ENCODE data around the gene SLC12A7.
A peak's percentile ranks its signal among the peaks of the same experiment; 100 is the strongest.

The SLC12A7 gene

DNA sequence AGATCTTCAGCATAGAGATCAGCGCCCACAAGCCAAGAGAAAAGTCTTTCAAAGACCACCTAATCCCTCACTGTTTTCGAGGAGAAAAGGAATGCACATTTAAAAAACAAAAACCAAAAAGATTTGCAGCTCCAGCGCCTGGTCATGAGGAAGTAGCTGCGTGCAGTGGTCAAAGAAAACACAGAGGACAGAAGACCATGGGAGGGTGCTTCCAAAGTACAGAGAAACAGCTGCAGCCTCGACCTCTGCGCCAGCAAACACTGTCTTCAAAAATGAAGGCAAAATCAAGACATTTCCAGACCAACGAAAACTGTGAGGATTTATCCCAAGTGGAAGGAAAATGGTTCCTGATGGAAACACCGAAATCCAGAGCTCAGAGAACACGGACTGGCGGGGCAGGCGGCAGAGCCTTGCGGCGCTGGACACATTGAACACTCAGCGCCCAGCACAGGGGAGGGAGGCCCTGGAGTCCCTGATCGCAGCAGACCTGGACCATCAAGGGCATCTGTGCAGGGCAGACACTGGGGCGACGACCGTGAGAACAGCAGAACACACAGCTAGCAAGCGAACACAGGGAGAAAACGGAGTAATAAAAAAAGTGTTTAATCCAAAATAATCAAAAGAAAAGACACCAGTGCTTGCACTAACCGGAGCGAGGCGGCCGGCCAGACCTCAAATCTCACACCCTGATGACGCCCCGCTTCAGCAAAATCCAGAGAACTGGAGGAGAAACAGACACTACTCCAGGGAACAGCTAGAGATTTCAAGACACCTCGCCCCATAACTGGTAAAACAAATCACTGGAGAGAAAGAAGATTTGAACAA lies 12.6 kb upstream of the SLC12A7 start:
- no peak for DNase-seq

DNA sequence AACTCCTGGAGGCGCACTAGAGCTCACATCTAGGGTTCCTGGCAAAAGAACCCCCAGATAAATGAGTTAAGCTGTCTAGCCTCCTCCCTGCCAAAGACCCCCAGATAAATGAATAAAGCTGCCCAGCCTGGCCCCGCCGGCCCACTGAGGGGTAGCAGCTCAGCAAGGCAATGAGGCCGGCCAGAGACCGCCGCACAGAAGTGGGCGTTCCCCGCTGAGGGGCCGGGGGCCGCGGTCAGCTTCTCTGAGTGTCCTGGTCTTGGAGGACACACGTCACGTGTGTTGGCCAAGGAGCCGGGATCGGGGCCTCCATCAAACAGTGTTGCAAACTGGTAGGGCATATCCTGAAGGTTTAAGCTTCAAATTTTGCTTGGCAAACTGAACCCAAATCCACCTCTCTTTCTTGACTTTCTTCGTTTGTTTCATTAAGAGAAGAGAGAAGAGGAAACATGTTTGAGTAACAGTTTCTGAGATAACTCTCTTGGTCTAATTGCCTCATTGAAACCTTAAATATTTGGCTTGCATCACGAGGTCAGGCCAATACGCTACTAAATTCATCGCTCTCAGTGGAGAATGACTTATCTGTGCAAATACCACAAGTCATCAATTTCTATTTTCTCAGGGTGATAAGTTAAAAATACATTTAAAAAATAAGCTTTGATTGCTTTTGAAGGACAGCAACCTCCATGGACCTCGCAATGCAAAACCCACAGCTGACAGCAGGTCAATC lies 11.7 kb upstream of the SLC12A7 start:
- no peak for DNase-seq

DNA sequence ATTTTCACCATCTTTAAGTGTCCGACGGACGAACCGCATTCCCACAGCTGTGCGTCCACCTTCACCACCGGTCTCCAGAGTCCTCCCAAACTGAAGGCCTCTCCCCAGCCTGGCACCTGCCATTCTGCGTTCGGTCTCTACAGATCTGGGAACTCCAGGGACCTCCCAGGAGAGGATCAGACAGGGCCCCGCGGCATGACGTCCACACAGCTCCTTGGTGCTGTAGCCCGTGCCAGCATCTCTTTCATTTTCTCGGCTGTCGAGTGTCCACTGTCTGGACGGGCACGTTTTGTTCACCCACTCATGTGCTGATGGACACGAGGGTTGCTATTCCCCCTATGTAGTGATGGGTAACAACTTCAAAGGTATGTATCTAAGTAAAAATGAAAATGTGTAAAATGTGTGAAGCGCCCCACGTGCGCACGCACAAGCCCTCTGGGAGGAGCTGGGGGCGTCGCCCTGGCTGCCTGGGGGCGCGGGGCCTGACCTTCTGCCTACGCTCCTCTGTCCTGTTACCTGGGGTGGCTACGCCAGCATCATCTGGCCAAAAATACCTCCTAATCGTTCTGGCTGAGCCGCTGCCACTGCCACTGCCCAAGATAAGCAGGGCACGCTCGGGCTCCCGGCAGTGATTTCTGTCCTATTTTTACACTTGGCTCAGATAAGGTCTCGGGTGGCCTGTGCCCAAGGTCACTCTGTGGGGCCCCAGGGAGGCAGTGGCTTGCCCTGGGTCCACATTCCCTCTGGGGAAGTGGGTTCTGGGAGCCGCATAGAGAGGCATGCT lies 10.8 kb upstream of the SLC12A7 start:
- DNase-seq: no peak

DNA sequence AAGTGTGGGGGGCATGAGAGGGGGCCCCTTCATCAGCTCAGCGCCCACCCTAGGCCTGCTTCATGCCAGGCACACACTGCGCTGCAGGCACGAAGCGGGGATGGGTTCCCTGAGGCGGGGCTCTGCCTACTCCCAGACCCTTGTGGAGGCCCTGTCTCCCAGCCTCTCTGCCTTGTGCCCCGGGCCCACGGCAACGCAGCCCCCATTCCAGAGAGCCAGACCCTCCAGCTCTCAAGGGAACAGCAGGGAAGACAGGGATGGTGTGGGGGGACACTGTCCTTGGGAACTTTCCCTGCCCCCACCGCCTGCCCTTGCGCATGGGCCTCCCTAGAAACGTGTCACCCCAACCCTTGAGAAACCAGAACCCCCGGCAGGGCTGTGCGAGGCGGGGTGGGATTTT lies 10.0 kb upstream of the SLC12A7 start:
- no peak for DNase-seq

DNA sequence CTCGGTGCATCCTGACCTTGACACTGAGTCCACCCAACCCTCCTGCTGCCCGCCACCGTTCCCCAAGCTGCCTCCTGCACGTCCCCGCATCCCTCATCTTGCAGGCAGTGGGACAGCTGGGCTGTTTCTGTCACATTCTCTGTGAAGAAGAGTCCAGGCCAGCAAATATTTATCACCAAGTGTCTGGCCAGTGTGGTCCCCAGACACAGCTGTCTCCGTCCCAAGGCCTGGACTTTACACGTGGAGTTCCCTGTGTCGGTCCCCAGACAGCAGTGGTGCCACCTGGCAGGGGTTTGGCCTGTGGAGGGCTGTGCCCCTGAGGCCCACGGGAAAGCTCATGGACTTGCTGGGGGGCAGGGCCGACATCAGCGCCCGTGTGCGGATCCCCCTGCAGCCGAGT lies 9.2 kb upstream of the SLC12A7 start:
- DNase-seq: no peak

DNA sequence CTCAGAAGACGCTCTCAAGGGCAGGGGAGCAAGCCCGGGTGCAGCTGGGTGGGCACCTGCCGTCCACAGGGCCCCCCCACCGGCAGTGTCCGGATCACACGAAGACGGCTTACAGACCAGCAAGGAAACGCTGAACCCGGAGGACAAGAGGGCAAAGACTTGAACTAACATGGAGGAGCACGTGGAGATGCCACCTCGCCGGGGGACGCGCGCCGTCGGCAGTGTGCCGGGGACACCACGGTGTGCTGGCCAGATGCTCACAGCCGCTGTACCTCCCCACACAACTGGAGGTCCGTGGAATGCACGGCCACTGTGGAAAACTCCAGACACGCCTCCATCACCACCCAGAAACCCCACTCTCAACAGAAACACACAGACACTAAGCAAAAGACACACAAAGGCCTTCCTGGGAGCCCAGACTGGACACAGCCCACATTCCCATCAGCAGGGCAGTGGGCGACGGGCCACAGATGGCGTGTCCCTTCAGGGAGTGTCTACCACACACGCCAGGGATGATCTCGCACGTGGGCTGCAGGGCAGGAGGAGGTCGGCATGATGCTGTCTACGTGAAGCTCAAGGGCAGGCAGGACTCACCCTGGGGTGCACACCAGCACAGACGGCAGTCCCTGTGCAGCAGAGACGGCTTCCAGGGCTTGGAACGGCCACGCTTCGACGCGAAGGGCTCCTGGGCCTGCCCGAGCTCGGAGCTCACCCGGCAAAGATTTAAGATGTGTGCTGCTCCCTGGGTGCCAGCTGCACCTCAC lies 8.6 kb upstream of the SLC12A7 start:
- no peak for DNase-seq

DNA sequence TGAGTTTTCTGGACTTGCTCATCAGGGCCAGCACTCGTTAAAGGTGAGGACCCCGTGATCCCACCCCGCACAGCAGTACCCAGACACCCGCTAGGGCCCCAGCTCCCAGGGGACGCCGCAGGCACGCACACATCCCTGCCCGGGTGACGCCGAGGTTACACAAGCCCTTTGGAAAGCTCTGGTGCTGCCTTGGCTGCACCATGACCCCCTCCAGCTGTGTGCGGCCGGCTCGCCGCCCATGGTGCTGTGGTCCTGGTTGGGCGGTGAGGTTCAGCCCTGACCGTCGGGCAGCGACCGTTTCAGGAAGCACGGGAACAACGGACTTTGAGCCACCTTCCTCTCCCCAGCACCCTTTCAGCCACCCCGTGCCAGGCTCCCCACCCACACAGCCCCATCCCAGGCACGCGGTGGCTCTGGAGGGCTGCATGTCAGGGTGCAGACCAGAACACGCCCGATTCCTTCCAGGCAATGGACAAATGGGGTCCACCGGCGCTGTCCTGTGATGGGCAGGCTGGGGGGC lies 7.5 kb upstream of the SLC12A7 start:
- DNase-seq: no peak

DNA sequence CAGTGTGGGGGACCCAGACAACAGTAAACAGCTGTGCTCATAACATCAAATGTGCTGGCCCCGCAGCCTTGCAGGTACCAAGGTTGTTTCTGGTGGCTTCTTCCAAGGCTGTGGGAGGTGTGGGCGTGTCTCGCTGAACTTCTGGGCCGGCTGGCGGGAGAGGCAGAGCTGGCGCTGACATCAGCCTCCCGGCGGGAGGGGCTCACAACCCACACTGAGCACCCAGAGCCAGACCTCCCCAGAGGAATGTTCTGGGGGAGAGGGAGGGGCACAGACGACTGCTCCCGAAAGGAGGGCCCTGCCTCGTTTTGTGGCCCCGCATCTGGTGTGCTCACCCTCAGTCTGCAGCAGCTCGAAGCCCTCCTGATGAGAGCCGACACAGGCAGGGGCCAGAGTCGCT lies 6.9 kb upstream of the SLC12A7 start:
- DNase-seq: no peak

DNA sequence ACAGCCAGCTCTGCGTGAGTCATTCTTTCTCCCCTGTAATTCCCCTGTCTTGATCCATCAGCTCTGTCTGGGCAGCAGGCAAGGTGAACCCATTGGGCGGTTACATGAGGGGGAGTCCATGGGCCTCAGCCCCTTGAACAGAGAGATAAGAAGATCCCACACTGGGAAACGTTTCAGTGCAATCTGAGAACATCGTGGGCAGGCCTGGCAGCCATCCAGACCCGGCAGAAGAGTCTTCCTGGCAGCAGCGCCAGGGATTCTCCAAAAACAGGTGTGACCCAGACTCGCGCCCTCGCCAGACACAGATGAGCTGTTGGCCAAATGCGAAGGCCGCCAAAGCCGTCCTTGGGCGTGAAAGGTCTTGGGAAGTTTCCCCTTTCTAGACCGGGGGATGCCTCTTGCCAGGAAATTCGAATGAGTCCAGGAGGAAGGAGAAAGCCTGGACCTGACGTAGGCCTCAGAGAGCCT lies 6.4 kb upstream of the SLC12A7 start:
- DNase-seq: no peak

DNA sequence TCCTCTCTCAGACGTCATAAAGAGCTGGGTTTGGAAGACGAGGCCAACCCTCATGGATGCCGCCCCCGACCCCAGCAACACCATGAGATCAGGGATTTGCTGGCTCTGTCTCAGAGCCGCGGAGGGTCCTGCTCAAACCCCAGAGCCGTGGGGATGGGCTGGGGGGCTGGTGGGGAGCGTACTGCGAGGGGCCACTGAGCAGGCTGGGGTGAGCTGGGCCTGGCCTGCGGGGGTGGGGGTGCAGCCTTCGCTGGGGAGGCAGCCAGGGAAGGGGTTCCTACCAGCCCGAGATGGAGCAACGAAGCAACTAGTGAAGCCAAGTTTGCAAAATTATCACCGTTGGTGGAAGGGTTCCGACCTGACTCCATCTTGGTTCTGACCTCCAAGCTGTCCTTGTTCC lies 5.1 kb upstream of the SLC12A7 start:
- DNase-seq: no peak

DNA sequence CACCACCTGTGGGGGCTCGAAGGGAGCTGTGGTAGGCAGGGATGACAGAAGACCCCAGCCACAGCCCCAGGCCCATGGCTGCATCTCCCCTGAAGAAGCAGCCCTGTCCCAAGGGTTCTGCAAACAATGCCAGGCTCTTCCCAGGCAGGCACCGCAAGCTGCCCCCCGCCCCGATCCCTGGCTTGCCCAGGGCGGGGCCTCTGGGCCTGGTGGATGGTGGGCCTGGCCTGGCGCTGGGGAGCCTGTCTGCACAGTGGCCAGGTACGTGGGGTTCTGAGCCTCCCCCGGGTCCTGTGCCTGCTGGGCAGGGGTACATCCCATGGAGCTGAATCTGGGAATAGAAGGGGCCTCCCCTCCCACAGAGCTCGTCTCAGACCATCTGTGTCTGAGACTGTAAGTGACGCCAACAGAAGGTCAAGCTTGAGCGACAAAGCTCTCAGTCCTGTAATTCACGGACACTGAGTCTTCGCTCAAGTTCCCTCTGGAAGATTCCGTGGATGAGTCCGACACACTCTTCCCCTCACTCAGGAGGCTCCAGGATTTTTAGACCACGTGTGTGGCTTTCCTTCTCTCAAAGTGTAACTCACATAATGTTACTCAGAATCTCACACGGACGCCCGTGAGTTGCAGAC lies 4.4 kb upstream of the SLC12A7 start:
- no peak for DNase-seq

DNA sequence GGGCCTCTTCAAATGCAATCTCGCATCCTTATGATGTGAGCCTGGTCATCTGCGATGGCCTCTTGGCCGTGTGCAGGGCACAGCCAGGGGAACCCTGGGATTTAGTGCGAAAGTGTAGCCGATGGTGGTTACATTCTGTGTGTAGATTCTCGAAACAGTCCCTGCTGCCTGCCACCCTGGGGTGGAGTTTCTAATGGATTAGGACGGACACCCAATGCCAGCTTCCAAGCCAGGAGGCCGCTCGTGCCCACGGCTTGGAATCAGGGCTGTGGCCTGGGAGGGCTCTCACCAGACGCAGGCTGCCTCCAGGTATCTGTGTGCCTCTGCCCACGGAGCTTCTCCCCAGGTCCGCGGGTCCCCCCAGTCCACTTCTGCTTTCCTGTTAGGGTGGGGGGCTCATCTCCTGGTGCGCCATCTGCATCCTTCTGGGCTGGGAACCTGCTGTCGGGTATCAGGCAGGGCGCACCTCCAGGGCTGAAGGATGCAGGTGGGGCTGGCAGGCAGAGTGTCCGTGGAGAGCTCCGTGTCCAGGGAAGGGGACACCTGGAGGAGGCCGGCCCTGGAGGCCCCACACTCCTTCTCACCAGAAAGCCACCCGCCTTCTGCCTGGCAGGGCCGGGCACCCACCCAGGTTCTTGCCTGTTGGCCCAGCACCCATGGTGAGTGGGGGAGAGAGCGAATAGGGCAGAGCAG lies 3.4 kb upstream of the SLC12A7 start:
- no peak for DNase-seq

DNA sequence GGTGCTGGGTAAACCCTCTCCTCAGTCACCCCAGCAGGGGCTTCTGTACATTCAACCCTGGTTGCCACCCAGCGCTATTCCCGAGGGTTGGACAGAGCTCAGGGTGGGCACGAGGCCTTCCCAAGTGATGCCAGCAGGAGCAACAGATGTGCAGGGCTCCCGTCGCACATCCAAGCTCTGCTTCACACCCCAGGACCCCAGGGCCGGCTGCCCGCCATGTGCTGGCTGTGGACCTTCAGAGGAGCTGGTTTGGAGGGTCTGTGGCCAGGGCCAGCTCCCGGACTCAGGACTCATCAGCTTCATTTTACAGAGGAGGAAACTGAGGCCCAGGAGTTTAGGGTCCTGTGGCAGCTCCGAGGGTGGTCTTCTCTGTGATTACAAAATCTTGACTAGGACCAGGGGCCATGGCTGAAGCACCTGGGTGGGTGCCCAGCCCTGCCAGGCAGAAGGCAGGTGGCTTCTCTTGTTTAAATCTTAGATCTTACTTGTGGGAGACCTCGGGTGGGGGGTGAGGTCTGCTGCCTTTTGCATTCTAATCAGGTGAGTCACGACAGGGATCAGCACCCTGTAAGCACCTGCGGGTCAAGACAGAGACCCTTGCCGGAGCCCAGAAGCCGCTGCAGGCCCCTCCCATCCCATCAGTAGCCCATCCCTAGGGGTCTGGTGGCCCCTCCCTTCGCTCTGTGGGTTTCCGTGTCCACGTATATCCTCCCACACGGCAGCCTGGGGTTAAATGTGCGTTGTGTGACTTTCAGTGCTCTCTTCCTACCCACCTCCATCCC lies 2.1 kb upstream of the SLC12A7 start:
- DNase-seq: no peak

DNA sequence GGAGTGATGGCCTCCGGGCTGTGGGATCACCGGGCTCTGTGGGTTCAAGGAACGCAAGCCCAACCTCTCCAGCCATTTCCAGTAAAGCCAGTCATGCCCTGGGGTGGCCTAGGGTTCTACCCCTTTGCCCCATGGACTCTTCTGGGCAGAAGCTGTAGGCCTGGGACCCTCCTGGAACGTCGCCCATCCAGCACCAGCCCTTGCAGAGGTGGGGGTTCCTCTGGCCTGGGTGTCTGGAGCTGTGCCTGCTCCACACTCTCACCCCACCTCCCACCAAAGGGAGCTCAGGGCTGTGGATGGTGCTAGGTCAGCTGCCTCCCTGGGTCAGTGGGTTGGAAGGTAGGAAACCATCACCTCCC lies 1.4 kb upstream of the SLC12A7 start:
- DNase-seq: no peak

DNA sequence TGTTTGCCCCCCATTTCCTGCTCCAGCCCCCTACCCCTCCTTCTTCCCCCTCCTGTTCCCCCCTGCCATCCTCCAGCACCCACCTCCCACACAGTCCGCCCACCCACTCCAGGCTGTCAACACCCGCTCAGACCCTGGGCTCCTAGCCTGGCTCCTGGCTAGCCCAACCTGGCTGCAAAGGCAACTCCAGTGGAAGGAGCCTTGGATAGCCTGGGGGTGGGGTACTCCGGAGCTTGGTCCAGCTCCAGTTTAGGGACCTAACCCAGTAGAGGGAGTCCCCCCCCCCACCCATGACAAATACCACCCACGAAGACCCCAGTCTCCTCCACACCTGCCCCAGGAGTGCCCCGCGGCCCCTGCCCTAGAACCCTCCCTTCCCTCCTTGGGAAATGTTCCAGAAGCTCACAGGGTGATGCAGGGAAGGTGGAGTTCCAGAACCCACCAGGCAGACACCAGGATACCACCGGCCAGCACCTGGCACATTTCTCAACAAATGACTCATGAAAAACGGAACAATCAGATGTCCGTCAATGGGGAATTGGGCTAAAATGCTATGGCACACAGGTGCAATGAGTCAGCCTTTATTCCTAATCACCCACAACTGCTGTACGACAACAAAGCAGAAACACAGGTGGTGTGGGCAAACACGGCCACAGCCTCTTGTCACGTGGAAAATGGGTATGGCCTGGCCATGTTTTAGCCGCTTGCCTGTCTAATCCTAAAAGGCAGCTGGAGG lies 901 bp upstream of the SLC12A7 start:
- DNase-seq: no peak

DNA sequence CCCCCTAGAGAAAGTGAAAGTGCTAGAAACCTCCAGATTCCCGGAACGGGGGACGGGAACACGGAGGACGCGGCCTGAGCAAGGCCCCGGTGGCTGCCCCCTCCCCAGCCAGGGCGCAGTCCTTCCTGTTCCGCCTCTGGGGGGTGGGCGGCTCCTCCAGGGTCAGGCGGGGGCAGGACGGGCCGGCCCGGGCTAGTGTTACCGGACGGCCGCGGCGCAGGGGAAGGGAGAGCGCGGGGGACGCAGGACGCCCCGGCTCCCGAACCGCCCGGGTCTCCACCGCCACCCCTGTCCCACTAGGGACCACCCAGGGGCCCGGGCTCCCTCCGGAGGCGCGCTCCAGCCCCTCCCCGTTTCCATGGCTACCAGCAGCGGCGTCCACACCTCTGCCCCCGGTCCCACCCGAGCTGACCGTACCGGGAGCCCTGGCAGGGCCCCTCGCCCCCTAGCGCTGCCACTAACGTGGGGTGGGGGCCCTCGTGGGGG lies 579 bp downstream of the SLC12A7 start:
- peak; percentile 14 to 25 for DNase-seq

DNA sequence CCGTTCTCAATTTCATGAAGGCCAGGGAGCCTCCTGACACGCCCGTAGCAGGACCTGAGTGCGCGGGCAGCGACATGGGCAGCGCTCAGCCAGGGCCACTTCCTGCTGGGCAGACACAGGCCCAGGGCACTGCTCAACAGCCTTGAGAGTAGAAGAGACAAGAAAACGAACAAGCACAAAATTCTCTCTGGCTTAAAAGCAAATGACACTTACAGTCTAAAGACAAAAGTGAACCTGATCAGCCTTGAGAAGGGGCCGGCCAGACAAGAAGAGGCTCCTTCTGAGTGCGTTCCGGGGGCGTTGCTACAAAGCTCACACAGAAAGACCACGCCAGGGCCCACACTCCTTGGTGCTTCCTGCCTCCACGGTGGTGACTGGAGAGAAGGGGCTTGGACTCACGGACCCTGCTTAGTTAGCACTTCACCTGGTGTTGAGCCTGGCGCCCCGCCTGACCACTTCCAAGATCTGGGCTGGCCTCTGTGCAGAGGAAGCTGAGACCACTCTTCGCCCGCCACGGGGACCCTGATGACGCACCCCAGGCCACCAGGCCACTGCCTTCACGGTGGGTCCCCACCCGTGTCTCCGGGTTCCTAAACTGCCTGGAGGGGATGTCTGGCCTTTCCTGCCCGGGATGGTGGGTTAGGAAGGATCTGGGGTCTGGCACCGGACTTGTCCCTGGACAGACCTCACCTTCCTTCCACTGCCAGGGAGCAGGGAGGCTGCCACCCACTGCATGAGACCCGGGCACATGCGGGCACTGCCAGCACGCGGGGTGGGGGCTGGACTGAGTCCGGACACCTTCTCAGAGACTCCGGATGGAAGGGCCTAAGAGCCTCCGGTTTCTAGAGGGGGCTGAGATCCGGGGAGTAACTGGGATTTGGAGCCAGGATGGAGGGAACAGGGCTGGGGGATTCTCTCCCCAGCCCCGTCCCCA lies 1.3 kb downstream of the SLC12A7 start:
- no peak for DNase-seq

DNA sequence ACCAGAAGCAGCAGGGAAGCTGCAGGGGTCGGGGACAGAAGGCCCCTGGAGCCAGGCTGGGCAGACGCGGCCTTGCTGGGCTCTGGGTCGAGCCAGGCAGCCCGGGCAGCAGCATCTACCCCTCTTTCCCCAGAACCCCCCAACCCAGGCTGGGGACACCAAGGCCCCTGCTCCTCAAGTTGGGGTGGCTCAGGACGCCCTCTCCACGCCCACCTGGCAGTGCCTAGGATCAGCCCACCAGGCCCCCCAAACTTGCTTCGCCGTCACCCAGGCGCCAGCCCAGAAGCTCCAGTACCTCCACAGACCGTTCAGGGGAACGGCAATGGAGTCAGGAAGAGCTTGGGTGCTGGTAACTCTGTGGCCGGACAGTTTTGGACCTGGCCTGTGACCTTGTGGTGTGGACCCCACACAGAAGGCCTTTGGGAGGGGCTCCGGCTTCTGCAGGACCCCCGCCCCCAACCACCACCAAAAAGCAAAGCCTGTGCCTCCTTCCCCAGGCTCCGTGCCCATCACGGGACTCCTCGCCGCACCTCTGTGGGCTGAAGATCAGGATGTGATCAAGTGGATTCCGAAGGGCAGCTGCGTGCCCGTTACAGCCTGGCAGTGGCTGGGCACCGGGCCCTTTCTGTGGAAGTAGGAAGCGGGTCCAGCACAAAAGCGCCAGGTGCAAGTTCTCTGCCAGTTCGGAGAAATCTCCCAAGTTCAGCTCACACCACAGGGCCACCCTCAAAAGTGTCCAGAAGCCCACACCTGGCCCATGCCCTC lies 2.1 kb downstream of the SLC12A7 start:
- no peak for DNase-seq

Data from activated CD4-positive, alpha-beta T cell treated with anti-CD3 and anti-CD28 coated beads, Interleukin-2, amount 50 U/mL, for 48 hours (primary cell).